Breast epithelium (tissue), 3 donors: ENCODE data around the gene SYNRG.

ENCODE experiments used
- POLR2A ChIP-seq: fragments of 450-650 bp; IDR thresholded peaks from one replicate; pipeline ENCODE4 v1.6.1; 2016; ENCODE audit warnings: antibody characterized with exemption, mild to moderate bottlenecking, moderate library complexity
- POLR2AphosphoS5 ChIP-seq, 3 donors: sonication (generic); formaldehyde crosslinking; IDR thresholded peaks; one replicate each; pipeline ENCODE4 v1.6.1; 2017; ENCODE audit warnings: antibody characterized with exemption in 3 of 3
- TF ChIP-seq, protein P1 (sequence below), 3 donors: fragments of 450-650 bp; IDR thresholded peaks; one replicate each; pipeline ENCODE4 v1.5.1; 2016 to 2017; ENCODE audit warnings: antibody characterized with exemption in 3 of 3, mild to moderate bottlenecking in 3 of 3, moderate library complexity in 3 of 3

DNA sequence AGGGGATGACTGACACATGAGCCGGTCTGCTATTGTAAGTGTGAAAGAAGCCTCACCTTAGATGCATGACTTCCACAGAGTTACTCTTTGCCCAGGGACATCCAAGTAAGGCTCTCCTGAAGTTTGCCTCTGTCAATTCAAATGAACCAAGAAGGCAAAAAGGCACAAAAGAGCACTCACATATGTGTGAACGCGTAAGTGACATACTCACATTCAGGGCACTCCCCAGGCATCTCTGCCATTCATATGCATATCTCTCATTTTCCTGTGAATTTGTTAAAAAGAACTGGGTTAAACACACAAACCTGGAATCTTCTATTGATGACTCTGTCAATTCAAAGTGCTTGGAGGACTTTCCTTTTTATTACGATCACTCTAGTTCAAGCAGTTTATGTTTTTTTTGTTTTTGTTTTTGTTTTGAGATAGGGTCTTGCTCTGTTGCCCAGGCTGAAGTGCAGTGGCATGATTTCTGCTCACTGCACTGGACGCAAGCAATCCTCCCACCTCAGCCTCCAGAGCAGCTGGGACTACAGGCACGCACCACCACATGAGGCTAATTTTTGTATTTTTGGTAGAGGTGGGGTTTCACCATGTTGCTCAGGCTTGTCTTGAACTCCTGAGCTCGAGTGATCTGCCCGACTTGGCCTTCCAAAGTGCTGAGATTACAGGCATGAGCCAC is 70.1 kb downstream of the SYNRG start:
- TF ChIP-seq POLR2A (no peak), POLR2AphosphoS5 (IDR thresholded peaks at IDR 0.05) (no peak)
- TF ChIP-seq, protein P1, sequence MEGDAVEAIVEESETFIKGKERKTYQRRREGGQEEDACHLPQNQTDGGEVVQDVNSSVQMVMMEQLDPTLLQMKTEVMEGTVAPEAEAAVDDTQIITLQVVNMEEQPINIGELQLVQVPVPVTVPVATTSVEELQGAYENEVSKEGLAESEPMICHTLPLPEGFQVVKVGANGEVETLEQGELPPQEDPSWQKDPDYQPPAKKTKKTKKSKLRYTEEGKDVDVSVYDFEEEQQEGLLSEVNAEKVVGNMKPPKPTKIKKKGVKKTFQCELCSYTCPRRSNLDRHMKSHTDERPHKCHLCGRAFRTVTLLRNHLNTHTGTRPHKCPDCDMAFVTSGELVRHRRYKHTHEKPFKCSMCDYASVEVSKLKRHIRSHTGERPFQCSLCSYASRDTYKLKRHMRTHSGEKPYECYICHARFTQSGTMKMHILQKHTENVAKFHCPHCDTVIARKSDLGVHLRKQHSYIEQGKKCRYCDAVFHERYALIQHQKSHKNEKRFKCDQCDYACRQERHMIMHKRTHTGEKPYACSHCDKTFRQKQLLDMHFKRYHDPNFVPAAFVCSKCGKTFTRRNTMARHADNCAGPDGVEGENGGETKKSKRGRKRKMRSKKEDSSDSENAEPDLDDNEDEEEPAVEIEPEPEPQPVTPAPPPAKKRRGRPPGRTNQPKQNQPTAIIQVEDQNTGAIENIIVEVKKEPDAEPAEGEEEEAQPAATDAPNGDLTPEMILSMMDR (IDR thresholded peaks at IDR 0.05): no peak
